Measurements from ENCODE around the gene SLC25A43. TPM values are rescaled to one million over a fixed set of nuclear protein-coding genes. Genes with fewer than 3 reads are reported as not detected.
"Not testable (repeated sequence)": the region's sequence is repeated elsewhere in the genome, so short reads cannot be mapped to it uniquely, and the experiment has no call there.

SLC25A43 gene
- total RNA-seq, 1 donor from 2014 or later: 1.9 TPM

GRCh38 chrX:119488749-119489148, 89.6 kb downstream of the SLC25A43 start:
- intact Hi-C loops (cut with micrococcal nuclease): no loop called here
- DNase-seq (peak; percentile 31), ATAC-seq (peak; percentile 41)

- intact Hi-C loops (cut with micrococcal nuclease): no loop called here
- DNase-seq (no peak), ATAC-seq (no peak)
Measured at GRCh38 chrX:119489212-119490074, 90.3 kb downstream of the SLC25A43 start.

GRCh38 chrX:119492463-119492862, 93.3 kb downstream of the SLC25A43 start:
- ATAC-seq: no peak
- intact Hi-C loops (cut with micrococcal nuclease): no loop called here

GRCh38 chrX:119493851-119494495, 94.8 kb downstream of the SLC25A43 start:
- DNase-seq; intact Hi-C loops (cut with micrococcal nuclease); ATAC-seq: not testable (repeated sequence)

More at GRCh38 chrX:119492463-119492862, 93.3 kb downstream of the SLC25A43 start:
- no peak for DNase-seq

GRCh38 chrX:119495734-119496726, 96.9 kb downstream of the SLC25A43 start:
- intact Hi-C loops (cut with micrococcal nuclease): no loop called here
- no peak for ATAC-seq
- DNase-seq: no peak

GRCh38 chrX:119497185-119497584, 98.0 kb downstream of the SLC25A43 start:
- ATAC-seq: no peak
- intact Hi-C loops (cut with micrococcal nuclease): no loop called here
- no peak for DNase-seq

GRCh38 chrX:119500061-119500800, 101.1 kb downstream of the SLC25A43 start:
- DNase-seq: no peak
- ATAC-seq: no peak
- intact Hi-C loops (cut with micrococcal nuclease): no loop called here

- intact Hi-C loops (cut with micrococcal nuclease): no loop called here
- DNase-seq (no peak), ATAC-seq (no peak)
Measured at GRCh38 chrX:119501511-119502148, 102.5 kb downstream of the SLC25A43 start.

- intact Hi-C loops (cut with micrococcal nuclease): no loop called here
- DNase-seq (no peak), ATAC-seq (no peak)
Measured at GRCh38 chrX:119502727-119503483, 103.8 kb downstream of the SLC25A43 start.

GRCh38 chrX:119503484-119503861, 104.3 kb downstream of the SLC25A43 start:
- intact Hi-C loops (cut with micrococcal nuclease): no loop called here
- ATAC-seq (peak; percentile 38), DNase-seq (no peak)

Other genes with a start within 250 kb of the SLC25A43 start
- 16.5 TPM for gene PGRMC1, start 163.1 kb upstream of the SLC25A43 start, total RNA-seq
- 158 TPM for gene SLC25A5, start 69.1 kb downstream of the SLC25A43 start, total RNA-seq
- gene STEEP1, start 166.1 kb downstream of the SLC25A43 start, total RNA-seq: 16.0 TPM
- 61.9 TPM for gene UBE2A, start 175.2 kb downstream of the SLC25A43 start, total RNA-seq
- 5.2 TPM for gene NKRF, start 207.1 kb downstream of the SLC25A43 start, total RNA-seq